Measurements from ENCODE around the gene PREPL. TPM values are rescaled to one million over a fixed set of nuclear protein-coding genes. Genes with fewer than 3 reads are reported as not detected.
A peak's percentile ranks its signal among the peaks of the same experiment; 100 is the strongest.

Gene PREPL
- total RNA-seq, 1 donor: 78.4 TPM

DNA sequence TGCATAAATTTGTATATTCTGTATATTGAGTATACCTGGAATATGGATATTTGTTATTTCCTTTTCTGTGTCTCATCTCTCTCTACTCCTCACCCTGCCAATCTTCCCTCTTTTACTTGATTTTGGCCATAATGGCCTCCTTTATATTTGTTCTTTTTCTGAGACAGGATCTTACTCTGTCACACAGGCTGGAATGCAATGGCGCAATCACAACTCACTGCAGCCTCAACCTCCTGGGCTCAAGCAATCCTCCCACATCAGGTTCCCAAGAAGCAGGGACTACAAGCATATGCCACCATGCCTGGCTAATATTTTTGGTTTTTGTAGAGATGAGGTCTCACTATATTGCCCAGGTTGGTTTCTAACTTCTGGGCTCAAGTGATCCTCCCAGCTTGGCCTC, 30.5 kb downstream of the PREPL start:
- DNase-seq (ENCODE audit: low read depth): peak; percentile 28
- TF ChIP-seq CTCF (IDR thresholded peaks at IDR 0.05; ENCODE audit: insufficient read depth, low read length): no peak
- H3K4me3 ChIP-seq (ENCODE audit: low read depth, low read length): no peak overlapping the region

DNA sequence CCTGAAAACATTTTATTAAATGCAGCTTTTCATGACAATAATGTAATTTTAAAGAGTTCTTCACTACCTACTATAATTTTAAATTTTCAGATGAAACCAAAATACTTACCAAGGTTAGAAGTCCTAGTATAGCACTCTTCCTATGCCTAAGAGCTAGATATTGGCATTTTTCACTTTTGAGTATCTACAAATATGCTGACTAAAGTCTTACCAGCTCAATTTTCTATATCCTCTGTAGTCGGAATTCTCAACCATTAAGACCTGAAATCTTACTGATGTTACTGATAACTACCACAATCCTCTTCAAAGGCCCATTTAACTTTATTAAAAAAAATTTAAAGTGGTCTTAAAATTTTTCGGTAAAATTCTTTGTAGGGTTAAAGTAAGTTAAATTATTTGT, 32.0 kb downstream of the PREPL start:
- H3K4me3 ChIP-seq (ENCODE audit: low read depth, low read length): no peak overlapping the region
- no peak for DNase-seq (ENCODE audit: low read depth)
- TF ChIP-seq CTCF (IDR thresholded peaks at IDR 0.05; ENCODE audit: insufficient read depth, low read length): no peak

DNA sequence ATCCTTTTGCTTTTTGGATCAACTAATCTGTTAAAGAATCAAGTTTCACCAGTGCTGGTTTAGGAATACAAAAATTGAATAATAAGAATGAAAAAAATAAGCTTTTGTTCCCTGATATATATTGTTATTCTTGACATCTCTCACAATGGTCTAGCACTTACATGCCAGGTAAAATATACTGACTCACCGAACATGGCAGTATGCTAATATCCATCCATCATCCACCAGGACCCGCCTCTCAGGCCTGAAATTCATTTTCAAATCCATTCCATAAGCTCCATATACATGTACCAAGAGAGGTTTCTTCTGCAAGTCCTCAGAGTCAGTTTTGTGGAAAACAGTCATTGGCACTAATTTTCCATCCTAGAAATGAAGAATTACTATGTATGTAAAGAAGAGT, 32.5 kb downstream of the PREPL start:
- no peak for TF ChIP-seq CTCF (IDR thresholded peaks at IDR 0.05; ENCODE audit: insufficient read depth, low read length)
- DNase-seq (ENCODE audit: low read depth): peak; percentile 54
- H3K4me3 ChIP-seq (ENCODE audit: low read depth, low read length): no peak overlapping the region

- no peak for DNase-seq (ENCODE audit: low read depth)
- TF ChIP-seq CTCF (IDR thresholded peaks at IDR 0.05; ENCODE audit: insufficient read depth, low read length): no peak
- H3K4me3 ChIP-seq (ENCODE audit: low read depth, low read length): no peak overlapping the region
Observed at GRCh38 chr2:44326548-44327264, 34.6 kb downstream of the PREPL start.

DNA sequence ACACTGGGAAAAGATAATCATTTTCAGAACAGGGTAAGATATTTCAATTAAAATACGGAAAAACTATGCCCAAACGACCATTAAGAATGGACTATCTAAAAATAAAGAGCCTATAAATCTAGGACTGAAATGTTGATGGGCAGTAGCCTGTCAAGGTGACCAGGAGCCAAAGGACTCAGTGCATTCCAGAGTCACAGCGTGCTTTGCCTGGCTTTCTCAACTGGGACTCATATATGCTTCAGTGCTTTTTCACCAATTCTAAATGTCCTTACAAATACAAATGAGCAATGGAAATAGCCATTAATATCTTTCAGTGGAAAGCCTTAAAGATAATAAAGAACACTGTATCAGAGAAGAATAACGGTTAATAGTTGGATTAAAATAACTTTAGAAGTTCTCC, 35.4 kb downstream of the PREPL start:
- TF ChIP-seq CTCF (IDR thresholded peaks at IDR 0.05; ENCODE audit: insufficient read depth, low read length): no peak
- no peak overlapping the region for H3K4me3 ChIP-seq (ENCODE audit: low read depth, low read length)
- no peak for DNase-seq (ENCODE audit: low read depth)

DNA sequence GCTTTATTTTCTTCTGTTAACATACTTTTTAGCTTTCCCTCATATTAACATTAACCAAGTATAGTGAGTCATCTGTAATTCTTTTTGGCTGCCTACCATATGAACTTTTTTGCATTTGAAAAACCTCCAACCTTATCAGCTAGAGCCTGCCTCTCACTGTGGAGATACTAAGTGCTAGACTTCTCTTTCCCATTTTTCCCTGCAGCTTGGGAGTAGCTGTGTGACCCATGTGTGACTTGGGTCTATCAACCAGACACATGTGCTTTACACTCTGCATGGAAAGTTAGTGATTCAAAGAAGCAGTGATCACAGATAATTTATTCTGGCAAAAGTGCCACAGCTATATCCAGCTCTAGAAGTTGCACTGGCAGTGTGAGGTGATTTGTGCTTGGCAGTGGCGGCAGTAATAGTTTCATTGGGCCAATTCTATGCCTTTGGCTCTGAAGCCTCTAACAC, 36.3 kb downstream of the PREPL start:
- no peak overlapping the region for H3K4me3 ChIP-seq (ENCODE audit: low read depth, low read length)
- no peak for TF ChIP-seq CTCF (IDR thresholded peaks at IDR 0.05; ENCODE audit: insufficient read depth, low read length)
- peak; percentile 83 for DNase-seq (ENCODE audit: low read depth)

DNA sequence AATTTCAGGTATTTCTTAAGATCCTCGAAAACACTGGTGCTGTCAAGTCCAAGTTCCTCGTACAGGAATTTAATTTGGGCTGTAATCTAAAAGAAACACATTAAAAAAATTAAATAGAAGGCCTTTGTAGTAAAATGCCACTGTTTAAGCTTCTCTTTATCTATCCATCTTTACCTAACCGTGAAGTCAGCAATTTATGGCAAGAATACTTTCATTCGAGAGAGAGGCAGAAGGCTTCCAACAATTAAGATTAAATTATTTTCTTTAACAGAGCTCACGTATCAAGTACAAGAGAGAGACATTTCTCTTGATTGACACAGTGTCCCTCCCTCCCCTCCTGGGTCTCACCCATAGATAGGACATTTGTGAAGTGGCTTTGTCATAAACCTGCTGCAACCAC, 39.9 kb downstream of the PREPL start:
- TF ChIP-seq CTCF (IDR thresholded peaks at IDR 0.05; ENCODE audit: insufficient read depth, low read length): no peak
- no peak overlapping the region for H3K4me3 ChIP-seq (ENCODE audit: low read depth, low read length)
- DNase-seq (ENCODE audit: low read depth): no peak

Measured in fibroblast of the aortic adventitia (primary cell).